Measurements from ENCODE around the gene DHX32.
"Not testable (repeated sequence)": the region's sequence is repeated elsewhere in the genome, so short reads cannot be mapped to it uniquely, and the experiment has no call there.

DNA sequence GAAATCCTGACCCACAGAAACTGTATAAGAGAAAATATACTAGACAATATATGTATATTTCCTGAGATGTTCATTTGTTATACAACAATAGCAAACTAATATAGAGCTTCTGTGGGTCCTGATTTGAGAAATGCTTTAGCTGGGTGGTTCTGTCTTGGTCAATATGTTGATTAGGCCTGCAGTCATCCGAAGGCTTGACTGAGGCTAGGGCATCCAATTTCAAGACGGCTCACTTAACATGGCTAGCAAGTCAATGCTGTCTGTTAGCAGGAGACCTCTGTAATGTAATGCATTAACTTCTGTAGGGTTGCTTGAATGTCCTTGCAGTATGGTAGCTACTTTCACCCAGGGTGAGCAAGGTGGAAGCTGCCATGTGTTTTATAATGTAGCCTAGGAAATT lies 27.7 kb upstream of the DHX32 start:
- TF ChIP-seq ZC3H10 (CRISPR knock-in tag; IDR thresholded peaks at IDR 0.05); GLIS3 (CRISPR knock-in tag; IDR thresholded peaks at IDR 0.05); POU6F1 (CRISPR knock-in tag; IDR thresholded peaks at IDR 0.05; ENCODE audit: borderline replicate concordance, low read depth); ZFP3 (CRISPR knock-in tag; IDR thresholded peaks at IDR 0.05); RARB (CRISPR knock-in tag; IDR thresholded peaks at IDR 0.05); TOX (CRISPR knock-in tag; IDR thresholded peaks at IDR 0.05; ENCODE audit: borderline replicate concordance); CSRNP3 (CRISPR knock-in tag; IDR thresholded peaks at IDR 0.05); OSR1 (CRISPR knock-in tag; IDR thresholded peaks at IDR 0.05); ARNTL (CRISPR knock-in tag; IDR thresholded peaks at IDR 0.05; ENCODE audit: borderline replicate concordance, low read depth); ZFP30 (CRISPR knock-in tag; IDR thresholded peaks at IDR 0.05); ISL1 (CRISPR knock-in tag; IDR thresholded peaks at IDR 0.05): not testable (repeated sequence)
- TF ChIP-seq, protein P1, sequence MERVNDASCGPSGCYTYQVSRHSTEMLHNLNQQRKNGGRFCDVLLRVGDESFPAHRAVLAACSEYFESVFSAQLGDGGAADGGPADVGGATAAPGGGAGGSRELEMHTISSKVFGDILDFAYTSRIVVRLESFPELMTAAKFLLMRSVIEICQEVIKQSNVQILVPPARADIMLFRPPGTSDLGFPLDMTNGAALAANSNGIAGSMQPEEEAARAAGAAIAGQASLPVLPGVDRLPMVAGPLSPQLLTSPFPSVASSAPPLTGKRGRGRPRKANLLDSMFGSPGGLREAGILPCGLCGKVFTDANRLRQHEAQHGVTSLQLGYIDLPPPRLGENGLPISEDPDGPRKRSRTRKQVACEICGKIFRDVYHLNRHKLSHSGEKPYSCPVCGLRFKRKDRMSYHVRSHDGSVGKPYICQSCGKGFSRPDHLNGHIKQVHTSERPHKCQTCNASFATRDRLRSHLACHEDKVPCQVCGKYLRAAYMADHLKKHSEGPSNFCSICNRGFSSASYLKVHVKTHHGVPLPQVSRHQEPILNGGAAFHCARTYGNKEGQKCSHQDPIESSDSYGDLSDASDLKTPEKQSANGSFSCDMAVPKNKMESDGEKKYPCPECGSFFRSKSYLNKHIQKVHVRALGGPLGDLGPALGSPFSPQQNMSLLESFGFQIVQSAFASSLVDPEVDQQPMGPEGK (CRISPR knock-in tag; IDR thresholded peaks at IDR 0.05; ENCODE audit: borderline replicate concordance) = not testable (repeated sequence)
- TF ChIP-seq, protein P2, sequence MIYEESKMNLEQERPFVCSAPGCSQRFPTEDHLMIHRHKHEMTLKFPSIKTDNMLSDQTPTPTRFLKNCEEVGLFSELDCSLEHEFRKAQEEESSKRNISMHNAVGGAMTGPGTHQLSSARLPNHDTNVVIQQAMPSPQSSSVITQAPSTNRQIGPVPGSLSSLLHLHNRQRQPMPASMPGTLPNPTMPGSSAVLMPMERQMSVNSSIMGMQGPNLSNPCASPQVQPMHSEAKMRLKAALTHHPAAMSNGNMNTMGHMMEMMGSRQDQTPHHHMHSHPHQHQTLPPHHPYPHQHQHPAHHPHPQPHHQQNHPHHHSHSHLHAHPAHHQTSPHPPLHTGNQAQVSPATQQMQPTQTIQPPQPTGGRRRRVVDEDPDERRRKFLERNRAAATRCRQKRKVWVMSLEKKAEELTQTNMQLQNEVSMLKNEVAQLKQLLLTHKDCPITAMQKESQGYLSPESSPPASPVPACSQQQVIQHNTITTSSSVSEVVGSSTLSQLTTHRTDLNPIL (CRISPR knock-in tag; IDR thresholded peaks at IDR 0.05; ENCODE audit: low read depth) = not testable (repeated sequence)

All from SK-N-SH treated with all-trans-retinoic acid at 6 μM for 48 hours (cell line).